ENCODE data around the gene IL17F.

IL17F gene

GRCh38 chr6:52213127-52213526 is 31.2 kb downstream of the IL17F start:
- Histone ChIP-seq H3K27ac (no peak overlapping the region), H3K4me3 (ENCODE audit: low read depth, low read length) (no peak overlapping the region), H3K27me3 (replicated peaks) (no peaks in the 10 kb centered on the region), H3K36me3 (replicated peaks) (no peaks in the 10 kb centered on the region)
- no peak for TF ChIP-seq CTCF (IDR thresholded peaks at IDR 0.05; ENCODE audit: low read depth, low read length, missing control alignments)
- in situ Hi-C loops (cut with HindIII; ENCODE audit: low pct_ligation_motif_present, low sequenced_read_pairs) = no loop called here
- no peak for DNase-seq

GRCh38 chr6:52210227-52210626 is 34.1 kb downstream of the IL17F start:
- Histone ChIP-seq H3K27ac (no peak overlapping the region), H3K36me3 (replicated peaks) (no peaks in the 10 kb centered on the region), H3K4me3 (ENCODE audit: low read depth, low read length) (no peak overlapping the region), H3K27me3 (replicated peaks) (no peaks in the 10 kb centered on the region)
- DNase-seq = no peak
- in situ Hi-C loops (cut with HindIII; ENCODE audit: low pct_ligation_motif_present, low sequenced_read_pairs) = no loop called here
- TF ChIP-seq CTCF (IDR thresholded peaks at IDR 0.05; ENCODE audit: low read depth, low read length, missing control alignments) = no peak

DNA sequence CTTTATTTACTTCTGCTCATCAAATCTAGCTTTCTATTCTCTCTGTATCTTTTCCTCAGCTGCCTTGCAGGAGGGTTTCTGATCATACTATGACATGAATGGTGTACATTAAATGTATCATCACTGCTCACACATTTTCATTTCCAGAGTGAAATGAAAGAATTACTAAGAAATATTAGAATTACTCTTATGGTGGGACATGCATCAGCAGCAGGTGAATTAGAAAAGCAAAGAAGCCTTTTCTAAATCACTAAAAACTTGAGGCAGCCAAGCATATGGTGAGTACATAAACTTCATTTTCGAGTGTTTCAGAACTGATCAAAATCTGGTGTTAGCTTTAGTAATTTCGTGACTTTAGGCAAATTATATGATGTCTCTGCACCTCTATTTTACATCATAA is 34.5 kb downstream of the IL17F start:
- no peak for TF ChIP-seq CTCF (IDR thresholded peaks at IDR 0.05; ENCODE audit: low read depth, low read length, missing control alignments)
- in situ Hi-C loops (cut with HindIII; ENCODE audit: low pct_ligation_motif_present, low sequenced_read_pairs) = no loop called here
- Histone ChIP-seq H3K27ac (no peak overlapping the region), H3K4me3 (ENCODE audit: low read depth, low read length) (no peak overlapping the region), H3K36me3 (replicated peaks) (no peaks in the 10 kb centered on the region), H3K27me3 (replicated peaks) (no peaks in the 10 kb centered on the region)
- no peak for DNase-seq

DNA sequence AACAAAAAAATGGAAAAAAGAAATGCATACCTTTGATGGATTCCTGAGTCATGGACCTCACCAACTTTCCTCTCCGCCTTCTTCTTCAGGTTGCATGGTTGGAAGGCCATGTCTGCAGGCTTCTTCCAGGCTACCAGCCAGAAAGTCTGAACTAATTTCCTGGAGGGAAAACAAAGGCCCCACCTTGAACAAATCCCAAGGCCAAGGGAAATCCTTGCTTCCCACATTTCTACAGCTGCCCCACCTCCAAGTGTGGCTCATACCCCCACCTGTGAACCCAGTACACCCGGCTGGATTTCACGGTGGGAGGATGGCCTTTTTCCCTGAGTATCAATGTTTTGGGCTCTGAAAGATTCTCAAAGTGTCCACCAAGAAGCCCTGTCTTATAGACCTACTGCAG is 35.7 kb downstream of the IL17F start:
- no peaks in the 10 kb centered on the region for H3K27me3 ChIP-seq (replicated peaks)
- DNase-seq = no peak
- in situ Hi-C loops (cut with HindIII; ENCODE audit: low pct_ligation_motif_present, low sequenced_read_pairs) = no loop called here
- H3K4me3 ChIP-seq (ENCODE audit: low read depth, low read length) = no peak overlapping the region
- H3K27ac ChIP-seq = no peak overlapping the region
- TF ChIP-seq CTCF (IDR thresholded peaks at IDR 0.05; ENCODE audit: low read depth, low read length, missing control alignments) = no peak
- no peaks in the 10 kb centered on the region for H3K36me3 ChIP-seq (replicated peaks)

DNA sequence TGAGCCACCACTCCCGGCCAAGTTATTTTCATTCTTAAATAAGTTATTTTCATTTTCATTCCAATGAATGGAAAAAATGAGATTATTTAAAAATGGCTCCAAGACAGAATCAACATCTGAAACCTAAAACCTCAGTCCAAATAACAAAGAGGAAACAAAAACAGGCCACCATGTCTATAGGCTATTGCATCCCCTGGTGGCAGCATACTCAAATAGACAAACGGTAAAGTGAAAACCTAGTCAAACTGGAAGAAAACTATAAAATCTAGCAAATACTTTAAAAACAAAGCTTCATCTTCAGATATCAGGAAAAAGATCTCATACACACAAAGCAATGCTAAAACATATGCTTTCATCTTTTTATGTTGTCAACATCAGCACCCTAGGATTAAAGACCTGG is 37.2 kb downstream of the IL17F start:
- Histone ChIP-seq H3K4me3 (ENCODE audit: low read depth, low read length) (no peak overlapping the region), H3K27ac (no peak overlapping the region), H3K36me3 (replicated peaks) (no peaks in the 10 kb centered on the region), H3K27me3 (replicated peaks) (no peaks in the 10 kb centered on the region)
- in situ Hi-C loops (cut with HindIII; ENCODE audit: low pct_ligation_motif_present, low sequenced_read_pairs) = no loop called here
- no peak for TF ChIP-seq CTCF (IDR thresholded peaks at IDR 0.05; ENCODE audit: low read depth, low read length, missing control alignments)
- DNase-seq = no peak

DNA sequence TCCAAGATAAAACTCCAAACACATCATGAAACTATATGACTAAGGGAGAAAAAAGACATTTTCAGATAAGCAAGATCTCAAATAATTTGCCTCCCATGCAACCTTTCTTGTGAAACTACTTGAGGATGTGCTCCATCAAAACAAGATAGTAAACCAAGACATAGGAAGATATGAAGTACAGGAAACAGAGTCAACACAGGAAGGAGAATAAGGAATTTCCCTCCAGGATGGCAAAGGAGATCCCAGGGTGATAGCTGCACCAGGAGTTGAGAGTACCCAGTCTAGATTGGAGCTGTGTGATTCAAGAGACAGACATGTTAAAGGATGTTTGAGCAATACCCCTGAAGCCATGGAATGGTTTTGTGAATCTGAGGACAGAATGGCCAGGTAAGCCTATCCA is 42.8 kb downstream of the IL17F start:
- no peak overlapping the region for H3K27ac ChIP-seq
- H3K36me3 ChIP-seq (replicated peaks) = no peaks in the 10 kb centered on the region
- in situ Hi-C loops (cut with HindIII; ENCODE audit: low pct_ligation_motif_present, low sequenced_read_pairs) = no loop called here
- no peak for DNase-seq
- no peaks in the 10 kb centered on the region for H3K27me3 ChIP-seq (replicated peaks)
- H3K4me3 ChIP-seq (ENCODE audit: low read depth, low read length) = no peak overlapping the region
- no peak for TF ChIP-seq CTCF (IDR thresholded peaks at IDR 0.05; ENCODE audit: low read depth, low read length, missing control alignments)
